B cell (primary cell): ENCODE data around the gene MTFMT.

Experiments
- EZH2 ChIP-seq: IDR thresholded peaks from 2 replicates; pipeline ENCODE4 v1.6.1; 2012; ENCODE audit warnings: borderline replicate concordance, low read depth, mild to moderate bottlenecking, moderate library complexity, low read length; ENCODE audit not compliant: insufficient read depth, poor library complexity, severe bottlenecking
- TF ChIP-seq, protein P1 (sequence below): fragments of 200-600 bp; IDR thresholded peaks from one replicate; pipeline ENCODE4 v1.8.0; 2022; ENCODE audit warnings: antibody characterized with exemption, mild to moderate bottlenecking

DNA sequence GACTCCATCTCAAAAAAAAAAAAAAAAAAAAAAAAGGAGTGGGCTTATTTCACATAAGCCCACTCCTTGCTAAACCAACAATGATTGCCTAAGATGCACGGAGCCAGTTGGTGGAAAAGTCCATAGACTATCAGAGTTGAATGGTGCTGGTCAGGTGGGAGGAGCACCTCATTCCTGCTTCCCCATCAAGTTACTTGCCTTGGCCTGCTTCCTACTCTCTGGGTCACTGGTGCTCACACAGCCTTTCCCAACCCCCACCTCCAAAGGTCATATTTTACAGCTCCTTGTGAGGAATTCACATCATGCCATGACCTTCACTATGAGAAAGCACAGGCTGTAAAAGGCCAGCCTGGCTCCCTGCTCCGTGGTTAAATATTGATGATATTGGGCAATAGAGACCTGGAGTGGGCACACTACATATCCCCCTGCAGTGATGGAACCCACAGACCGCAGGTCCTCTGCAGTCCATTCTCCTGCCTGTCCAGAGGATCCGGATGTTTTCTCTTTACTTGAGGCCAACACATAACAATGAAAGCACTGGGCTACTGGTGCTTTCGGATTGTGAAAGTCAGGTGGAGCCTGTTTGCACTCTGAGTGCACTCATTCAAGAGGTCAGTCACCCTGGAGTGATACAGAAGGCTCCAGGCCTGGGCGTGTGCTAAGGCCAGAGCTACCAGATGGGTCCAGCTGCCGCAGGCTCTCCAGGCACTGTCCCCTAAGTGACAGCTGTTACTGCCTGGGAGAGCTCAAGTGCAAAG lies 15.5 kb upstream of the MTFMT start, which contains the start of gene SLC51B:
- TF ChIP-seq, protein P1, sequence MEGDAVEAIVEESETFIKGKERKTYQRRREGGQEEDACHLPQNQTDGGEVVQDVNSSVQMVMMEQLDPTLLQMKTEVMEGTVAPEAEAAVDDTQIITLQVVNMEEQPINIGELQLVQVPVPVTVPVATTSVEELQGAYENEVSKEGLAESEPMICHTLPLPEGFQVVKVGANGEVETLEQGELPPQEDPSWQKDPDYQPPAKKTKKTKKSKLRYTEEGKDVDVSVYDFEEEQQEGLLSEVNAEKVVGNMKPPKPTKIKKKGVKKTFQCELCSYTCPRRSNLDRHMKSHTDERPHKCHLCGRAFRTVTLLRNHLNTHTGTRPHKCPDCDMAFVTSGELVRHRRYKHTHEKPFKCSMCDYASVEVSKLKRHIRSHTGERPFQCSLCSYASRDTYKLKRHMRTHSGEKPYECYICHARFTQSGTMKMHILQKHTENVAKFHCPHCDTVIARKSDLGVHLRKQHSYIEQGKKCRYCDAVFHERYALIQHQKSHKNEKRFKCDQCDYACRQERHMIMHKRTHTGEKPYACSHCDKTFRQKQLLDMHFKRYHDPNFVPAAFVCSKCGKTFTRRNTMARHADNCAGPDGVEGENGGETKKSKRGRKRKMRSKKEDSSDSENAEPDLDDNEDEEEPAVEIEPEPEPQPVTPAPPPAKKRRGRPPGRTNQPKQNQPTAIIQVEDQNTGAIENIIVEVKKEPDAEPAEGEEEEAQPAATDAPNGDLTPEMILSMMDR, result no peak
- TF ChIP-seq EZH2, result no peak
